HG02938 (cell line): Measurements from ENCODE around the gene SCT.
"Not testable (repeated sequence)": the region's sequence is repeated elsewhere in the genome, so short reads cannot be mapped to it uniquely, and the experiment has no call there.

Experiments
- ATAC-seq: cut with Tn5 transposase; IDR thresholded peaks from one replicate; pipeline ENCODE4 v1.9.1; 2021; ENCODE audit warnings: mild to moderate bottlenecking, moderate library complexity; ENCODE audit not compliant: unreplicated experiment

Gene SCT, protein sequence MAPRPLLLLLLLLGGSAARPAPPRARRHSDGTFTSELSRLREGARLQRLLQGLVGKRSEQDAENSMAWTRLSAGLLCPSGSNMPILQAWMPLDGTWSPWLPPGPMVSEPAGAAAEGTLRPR

DNA sequence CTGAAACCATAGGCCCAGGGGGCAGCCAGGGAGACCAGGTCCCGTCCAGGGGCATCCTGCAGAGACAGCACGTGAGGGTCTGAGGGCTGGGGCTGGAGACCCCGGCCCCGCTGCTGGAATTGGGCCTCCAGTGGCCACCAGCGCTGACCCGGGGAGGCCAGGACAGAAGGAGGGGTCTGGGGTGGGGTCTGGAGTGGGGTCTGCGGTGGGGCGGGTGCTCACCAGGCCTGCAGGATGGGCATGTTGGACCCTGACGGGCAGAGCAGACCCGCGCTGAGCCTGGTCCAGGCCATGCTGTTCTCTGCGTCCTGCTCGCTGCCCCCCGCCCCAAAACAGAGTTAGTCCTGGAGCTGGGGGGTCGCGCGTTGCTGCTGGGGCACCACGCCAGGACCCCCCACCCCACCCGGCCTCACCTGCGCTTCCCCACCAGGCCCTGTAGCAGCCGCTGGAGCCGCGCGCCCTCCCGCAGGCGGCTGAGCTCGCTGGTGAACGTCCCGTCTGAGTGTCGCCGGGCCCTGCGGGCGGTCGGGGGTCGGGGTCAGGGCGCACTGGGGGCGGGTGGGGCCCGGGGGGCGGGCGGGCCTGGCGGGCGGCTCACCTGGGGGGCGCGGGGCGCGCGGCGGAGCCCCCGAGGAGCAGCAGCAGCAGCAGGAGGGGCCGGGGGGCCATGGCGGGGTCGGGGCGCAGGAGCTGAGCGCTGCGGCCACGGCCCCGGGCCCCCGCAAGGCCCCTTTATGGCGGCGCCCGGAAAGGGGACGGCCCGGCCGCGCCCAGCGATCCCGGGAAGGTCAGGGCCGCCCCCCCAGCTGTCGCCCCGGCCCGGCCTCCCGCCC is at the start of gene SCT:
Gene SCT, minus strand, starts transcription at position 707 of the 833 bp plus-strand sequence. Its CDS starts 38 bp downstream, at position 669.
- no peak for ATAC-seq

DNA sequence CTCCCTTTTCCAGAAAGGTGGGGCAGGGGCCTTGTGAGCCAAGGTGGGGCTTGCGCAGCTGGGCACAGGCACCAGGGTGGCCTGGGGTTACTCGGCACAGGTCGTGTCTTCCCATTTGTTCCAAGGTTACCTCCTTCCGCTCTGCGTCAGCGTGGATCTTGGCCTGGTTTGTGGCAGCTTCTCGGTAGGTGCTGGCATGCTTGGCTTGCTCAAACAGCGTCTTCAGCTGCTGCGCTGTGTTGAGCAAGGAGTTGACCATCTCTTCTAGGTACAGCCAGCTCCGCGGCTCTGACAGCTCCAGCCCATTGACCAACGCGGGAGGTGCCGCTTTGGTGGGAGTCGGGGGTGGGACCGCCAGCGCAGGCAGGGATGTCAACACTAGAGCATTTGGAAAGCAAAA is 47.4 kb upstream of the SCT start:
- no peak for ATAC-seq

DNA sequence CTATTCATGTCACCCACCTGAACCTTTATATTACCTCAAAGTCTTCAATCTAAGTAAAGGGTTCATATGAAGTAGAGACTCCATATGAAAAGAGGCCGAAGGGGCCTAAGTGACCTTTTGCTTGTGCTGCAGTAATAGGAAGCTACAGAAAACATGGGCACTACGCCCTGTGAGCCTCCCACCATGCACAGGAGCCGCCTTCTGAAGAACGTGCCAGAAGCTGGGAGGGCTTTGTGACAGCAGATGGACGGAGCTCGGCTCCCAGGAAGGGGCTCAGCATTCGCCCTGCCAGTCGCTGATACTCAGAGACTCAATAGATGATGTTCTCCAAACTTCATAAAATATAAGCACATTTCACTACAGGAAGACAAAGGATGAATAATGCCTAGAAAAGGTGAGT is 46.9 kb upstream of the SCT start:
- ATAC-seq = no peak

DNA sequence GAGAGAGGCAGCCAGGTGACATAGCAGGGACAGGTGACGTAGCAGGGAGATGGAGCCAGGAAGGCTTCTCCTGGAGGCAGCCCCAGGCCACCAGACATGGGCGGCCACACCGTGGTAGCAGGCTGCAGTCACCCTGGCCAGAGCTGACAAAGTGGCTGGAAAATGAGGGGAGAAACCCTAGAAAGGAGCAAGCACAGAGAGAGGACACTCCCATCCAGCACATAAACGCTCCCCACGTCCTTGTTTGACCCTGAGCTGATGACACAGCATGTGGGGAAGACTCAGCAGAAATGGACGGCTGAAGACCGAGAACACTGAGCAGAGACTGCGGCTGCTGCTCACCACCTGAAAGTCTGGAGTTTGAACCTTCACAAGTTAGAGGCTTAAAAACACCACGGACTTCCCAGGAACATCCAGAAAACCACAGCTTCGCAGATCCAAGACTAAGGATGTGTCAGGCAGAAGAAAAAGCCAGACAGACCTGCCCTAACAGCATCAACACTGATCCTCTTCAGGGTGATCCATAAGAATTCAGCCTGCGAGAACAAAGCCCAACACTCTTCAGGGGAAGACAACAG is 38.8 kb upstream of the SCT start:
- no peak for ATAC-seq

DNA sequence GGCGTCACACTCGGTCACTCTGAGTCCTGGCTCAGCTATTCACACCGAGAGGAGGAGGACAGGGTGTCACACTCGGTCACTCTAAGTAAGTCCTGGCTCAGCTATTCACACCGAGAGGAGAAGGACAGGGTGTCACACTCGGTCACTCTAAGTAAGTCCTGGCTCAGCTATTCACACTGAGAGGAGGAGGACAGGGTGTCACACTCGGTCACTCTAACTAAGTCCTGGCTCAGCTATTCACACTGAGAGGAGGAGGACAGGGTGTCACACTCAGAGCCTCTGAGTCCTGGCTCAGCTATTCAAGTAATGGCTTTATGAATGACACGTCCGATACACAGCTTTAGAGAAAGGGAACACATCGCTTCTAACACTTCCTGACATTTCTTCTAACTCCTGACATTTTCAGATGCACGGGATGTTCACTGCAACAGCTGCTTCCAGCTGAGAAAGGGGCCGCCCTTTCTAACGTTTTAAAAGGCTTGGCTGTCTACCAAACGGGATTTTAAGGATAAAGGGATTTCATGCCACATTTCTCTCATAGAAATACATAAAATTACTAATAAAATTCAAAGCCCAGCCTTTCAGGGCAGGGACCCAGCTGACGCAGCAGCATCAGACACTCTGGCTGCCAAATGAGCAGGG is 38.2 kb upstream of the SCT start:
- ATAC-seq = no peak

DNA sequence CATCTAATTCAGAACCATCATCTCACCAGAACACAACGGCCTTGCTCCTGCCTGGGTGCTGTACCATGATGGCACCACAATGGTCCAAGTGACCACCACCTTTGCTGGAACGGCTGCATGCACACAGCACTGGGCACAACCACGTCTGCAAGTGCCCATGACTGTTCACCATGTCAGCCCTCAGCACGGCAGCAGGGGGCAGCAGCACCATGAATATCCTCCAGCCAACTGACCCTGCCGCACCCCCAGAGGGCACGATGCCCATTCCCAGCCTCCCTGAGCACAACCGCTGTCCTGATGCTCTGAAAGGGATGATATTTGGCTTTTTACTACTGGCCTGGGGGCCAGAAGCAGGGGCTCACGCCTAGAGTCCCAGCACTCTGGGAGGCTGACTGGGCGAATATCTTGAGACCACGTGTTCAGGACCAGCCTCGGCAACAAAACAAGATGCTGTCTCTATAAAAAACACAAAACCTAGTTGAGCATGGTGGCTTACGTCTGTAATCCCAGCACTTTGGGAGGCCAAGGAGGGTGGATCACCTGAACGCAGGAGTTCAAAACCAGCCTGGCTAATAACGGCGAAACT is 35.8 kb upstream of the SCT start:
- no peak for ATAC-seq

DNA sequence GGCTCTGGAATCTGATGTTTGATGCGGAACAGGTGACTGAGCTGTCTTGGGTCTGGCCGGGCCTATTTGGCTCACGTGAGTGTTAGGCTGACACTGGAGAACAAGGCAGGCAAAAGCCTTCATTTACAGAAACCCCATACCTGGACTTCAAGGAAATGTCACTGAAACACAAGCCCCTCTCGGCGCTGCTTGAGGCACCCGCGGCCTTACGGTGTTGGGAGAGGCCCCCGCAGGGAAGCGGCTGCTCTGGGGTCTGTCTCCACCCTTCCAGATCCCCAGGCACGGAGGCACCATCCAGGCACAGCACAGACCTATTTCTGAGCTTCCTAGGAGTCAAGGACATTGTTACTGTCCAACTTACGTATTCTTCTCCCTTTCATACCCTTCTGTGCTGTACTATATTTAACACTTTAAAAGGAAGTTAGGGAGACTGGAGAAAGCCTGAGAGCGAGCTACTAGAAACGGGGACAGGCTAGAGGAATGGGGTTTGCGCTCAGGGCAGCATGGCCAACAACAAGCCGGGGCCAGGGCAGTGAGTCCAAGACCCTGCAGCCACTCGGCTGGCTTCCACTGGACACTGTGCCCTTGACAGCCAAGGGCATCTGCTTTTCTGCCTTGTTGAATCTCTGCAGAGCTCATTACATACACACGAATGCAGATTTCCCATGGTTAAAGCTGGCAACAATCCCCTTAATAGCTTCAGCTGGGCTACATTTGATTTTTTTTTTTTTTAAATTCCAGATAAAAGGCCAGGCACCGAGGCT is 33.9 kb upstream of the SCT start:
- ATAC-seq = no peak

DNA sequence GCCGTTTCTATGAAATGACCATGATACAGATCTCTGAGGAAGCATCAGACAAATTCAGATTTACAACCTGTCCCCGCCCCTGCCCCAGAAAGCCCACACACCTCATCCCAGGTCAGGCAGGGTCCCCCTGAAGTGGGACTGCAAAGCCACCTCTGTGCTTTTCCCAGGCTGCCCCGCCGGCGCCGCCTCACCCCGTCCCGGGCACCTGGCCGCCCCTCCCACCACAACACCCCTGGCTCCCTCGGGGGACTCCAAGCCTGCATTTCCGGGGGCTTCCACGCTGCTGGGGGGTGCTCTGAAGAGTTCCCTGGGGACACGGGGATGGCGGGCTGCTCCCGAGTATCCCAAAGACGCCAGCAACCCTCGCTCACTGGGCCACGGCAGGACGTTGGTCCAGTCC is 33.3 kb upstream of the SCT start:
- ATAC-seq = no peak

DNA sequence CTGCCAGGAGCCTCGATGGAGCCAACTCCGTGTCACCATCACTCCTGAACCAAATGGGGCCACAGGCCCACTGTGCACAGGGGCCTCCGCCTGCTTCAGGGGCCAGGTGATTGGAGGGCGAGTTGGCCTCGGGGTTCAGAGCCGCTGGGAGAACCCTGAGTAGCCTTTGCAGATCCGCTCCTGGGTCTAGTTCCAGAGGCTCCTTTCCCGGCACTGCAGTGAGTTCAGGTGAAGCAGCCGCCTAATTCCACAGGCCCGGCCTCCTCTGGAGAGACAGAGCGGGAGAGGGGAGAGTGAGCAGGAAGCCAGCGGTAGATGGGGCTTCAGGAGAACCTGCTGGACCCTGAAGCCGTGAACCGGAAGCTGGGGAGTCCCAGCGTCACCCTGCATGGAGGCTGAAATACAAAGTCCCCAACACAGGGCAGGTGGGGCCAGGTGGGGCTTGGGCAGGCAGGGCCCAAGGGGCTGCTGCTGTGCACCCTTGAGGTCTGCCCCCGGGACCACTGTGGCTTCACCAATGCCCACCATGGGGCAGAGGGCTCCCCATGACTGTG is 32.6 kb upstream of the SCT start:
- no peak for ATAC-seq

DNA sequence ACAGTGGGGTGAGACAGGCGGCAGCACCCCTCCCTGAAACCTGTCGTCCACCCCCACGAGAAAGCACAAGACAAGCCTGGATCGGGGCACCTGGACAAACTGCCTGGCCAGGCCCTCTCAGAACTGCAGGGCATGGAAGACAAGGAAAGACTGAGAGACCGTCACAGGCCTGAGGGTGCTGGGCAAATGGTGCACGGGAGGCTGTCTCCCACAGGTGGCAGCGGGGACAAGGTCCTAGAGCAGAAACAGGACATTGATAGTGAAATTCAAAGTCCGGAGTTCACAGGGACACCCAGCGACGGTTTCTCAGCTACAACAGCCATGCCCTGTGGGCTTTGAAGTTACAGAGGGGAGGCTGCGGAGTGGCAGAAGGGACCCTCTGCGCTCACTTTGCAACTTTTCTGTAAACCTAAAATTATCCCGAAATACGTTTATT is 30.7 kb upstream of the SCT start:
- ATAC-seq = no peak

DNA sequence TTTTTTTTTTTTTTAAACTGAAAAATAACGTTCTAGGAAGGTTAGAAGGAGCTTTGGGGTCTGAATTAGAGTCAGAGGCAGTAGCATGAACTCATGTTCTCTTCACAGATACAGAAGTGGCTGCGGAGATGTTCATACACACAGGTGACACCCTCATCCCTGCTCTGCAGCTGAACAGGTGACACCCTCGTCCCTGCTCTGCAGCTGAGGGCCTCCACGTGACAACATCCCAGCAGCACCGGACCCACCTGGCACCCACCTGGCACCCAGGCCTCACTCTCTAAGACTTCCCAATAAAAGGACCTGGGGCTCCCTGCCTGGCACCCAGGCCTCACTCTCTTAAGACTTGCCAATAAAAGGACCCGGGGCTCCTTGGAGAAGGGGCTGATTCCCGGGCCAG is 29.9 kb upstream of the SCT start:
- no peak for ATAC-seq

DNA sequence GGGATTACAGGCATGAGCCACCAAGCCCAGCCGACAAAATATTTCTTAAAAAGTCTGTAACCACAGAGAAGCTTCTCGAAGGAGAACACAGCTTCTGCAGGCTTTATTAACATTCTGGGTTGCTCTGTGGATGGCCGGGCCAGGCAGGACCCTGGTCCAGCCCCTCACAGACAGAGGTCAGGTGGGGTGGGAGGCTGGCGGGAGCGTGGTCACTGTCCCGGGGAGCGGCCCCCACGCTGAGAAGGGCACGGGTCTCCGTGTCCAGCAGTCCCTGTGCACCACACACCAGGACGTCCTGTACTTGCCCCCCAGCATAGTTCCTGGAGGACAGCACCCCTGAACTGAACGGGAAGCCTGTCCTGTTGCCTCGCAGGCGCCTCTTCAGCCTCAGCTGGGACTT is 29.4 kb upstream of the SCT start:
- no peak for ATAC-seq

DNA sequence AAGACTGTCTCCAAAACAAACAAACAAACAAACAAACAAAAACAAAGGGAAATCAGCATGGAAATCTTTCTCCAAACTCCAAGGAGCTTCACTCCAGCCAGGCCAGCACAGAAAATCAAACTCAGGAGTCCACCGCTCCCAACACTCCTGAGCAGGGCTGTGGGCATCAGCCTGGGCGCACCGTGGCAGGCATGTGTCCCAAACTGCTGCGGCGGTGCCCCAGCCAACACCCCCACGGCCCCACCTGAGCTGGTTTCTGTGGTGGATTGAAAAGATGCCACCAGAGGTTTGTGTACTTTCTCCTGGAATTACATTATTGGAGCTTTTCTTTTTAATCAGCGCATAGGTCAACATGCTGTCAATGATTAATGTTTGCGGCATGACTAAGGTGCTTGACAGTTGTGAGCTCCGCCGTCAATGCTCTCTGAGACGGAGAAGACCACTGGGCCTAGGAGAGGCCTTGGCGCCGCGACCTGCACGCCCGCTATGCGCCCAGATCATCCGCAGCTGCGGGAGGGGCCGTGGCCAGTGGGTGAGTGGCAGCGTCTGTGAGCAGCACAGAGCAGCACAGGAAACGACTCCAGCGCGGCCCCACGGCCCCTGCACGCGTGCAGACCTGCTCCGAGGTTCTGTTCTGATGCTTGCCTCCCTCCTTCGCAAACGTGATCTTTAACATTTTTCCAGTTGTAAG is 28.2 kb upstream of the SCT start:
- ATAC-seq = no peak

DNA sequence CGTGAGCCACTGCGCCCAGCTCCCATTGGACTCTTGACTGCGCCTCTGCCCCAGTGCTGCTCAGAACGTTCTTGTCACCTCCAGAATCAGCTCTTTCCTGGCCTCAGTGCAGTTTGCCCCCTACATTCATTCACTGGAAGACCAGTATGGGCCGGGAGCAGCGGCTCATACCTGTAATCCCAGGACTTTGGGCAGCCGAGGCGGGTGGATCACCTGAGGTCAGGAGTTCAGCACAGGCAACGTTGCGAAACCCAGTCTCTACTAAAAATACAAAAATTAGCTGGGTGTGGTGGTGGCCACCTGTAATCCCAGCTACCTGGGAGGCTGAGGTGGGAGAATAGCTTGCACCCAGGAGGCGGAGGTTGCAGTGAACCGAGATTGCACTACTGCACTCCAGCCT is 27.5 kb upstream of the SCT start:
- not testable (repeated sequence) for ATAC-seq

DNA sequence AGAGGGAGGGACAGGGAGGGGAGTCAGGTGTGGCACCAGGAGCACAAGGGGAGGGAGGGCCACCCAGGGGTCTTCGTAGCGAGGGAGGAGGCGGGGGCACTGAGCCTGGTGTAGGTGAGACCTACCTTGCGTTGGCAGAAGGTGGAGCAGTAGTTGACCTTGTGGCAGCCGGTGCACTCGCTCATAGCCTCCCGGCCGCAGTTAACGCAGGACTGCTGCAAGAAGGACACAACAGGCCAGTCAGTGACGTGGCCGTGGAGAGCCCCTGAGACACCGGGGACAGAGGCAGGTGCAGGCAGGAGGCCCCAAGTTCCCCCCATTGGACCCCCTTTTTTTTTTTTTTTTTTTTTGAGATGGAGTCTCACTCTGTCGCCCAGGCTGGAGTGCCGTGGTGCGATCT is 26.9 kb upstream of the SCT start:
- ATAC-seq = no peak

DNA sequence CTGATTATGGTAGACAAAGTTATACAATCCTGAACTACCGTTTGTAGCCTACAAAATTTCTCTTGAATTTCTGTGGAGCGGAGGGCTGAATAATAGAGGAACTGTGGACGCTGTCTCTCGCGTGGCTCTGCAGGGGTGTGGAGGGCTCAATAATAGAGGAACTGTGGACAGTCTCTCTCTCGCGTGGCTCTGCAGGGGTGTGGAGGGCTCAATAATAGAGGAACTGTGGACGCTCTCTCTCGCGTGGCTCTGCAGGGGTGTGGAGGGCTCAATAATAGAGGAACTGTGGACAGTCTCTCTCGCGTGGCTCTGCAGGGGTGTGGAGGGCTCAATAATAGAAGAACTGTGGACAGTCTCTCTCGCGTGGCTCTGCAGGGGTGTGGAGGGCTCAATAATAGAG is 26.2 kb upstream of the SCT start:
- ATAC-seq = not testable (repeated sequence)

DNA sequence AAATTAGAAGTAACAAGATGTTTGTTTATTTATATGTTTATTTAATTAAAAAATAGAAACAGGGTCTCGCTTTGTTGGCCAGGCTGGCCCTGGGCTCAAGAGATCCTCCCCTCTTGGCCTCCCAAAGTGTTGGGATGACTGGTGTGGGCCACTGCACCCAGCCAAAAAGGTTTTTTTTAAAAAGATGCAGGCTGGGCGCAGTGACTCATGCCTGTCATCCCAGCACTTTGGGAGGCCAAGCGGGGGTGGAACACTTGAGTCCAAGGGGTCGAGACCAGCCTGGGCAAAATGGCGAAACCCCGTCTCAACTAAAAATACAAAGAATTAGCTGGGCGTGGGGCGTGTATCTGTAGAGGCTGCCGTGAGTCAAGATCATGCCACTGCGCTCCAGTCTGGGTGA is 23.5 kb upstream of the SCT start:
- ATAC-seq = no peak

DNA sequence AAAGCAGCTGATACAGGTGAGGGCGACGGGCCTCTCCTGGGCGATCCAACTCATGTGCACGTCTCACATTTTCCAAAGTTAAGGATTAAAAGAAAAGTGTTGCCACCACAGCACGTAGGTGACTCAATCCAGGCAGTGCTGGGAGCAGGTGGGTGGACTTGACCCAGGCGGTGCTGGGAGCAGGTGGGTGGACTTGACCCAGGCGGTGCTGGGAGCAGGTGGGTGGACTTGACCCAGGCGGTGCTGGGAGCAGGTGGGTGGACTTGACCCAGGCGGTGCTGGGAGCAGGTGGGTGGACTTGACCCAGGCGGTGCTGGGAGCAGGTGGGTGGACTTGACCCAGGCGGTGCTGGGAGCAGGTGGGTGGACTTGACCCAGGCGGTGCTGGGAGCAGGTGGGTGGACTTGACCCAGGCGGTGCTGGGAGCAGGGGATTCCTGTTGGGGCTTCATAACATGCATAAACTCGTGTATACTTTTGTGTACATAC is 20.7 kb upstream of the SCT start:
- ATAC-seq = not testable (repeated sequence)

DNA sequence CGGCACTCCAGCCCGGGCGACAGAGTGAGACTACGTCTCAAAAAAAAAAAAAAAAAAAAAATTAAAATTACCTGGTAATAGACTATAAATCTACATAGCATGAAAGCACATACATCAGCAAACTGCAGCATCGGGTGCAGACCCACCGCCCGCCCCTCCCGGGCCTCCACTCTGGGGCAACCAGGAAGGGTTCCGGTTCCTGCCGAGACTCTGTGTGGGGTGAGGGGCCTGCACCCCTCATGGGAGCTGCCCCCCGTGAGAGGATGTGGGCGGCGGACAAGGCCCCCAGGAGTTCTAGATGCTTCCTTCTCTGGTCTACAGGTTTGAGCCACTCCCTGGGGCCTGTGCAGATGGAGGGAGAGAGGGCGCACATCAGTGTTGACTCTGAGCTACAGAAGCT is 19.2 kb upstream of the SCT start:
- no peak for ATAC-seq

DNA sequence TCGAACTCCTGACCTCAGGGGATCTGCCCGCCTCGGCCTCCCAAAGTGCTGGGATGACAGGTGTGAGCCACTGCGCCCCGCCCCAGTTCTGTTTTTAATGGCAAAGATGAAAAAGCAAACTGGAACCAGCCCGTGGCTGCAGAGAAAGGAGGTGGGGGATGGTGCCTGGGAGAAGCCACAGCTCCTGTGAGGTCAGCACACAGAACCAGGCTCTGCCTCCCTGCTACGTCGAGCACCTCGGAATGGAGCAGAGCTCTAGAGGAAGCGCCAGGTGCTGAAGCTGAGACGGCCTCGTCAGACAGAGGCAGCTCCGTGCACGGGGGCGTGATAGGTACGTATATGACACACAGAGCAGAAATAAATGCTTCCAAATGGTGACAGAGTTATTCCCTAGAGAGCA is 18.6 kb upstream of the SCT start:
- ATAC-seq = no peak
